Measurements from ENCODE around the gene CCDC17.

- no peak for TF ChIP-seq CTCF (IDR thresholded peaks at IDR 0.05)
- TF ChIP-seq POLR2A (IDR thresholded peaks at IDR 0.05): no peak
These were observed 16.3 kb downstream of the CCDC17 start for GRCh38 chr1:45607404-45608074.
